ENCODE measurements around the gene FBN2. TPM values are rescaled to one million over a fixed set of nuclear protein-coding genes. Genes with fewer than 3 reads are reported as not detected.
"Not testable (repeated sequence)": the region's sequence is repeated elsewhere in the genome, so short reads cannot be mapped to it uniquely, and the experiment has no call there.

Gene FBN2
- total RNA-seq, 1 donor from 2014 or later = 1,151 TPM

DNA sequence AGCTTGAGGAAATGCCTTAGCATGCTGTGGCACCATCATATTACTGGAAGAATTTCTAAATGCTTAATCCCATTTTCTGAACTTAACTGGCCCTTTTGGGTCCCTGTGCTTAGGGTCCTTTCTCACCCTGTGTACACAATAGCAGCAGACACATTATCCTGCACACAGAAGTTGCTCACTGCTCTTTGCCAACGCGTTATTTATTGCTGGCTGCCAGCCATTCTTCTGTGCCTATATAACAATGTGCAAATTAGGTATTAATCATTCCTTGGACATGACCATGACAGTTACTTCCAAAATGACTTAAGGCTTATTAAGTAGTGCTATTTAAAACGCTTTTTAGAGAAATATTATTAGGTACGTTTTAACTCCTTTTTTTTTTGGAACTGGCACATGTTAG is 134.7 kb downstream of the FBN2 start:
- peaks cover 78% of the 10 kb centered on the region for H3K36me3 Mint-ChIP-seq (ENCODE audit: unreplicated experiment)
- H3K27me3 Mint-ChIP-seq (ENCODE audit: unreplicated experiment) = no peaks in the 10 kb centered on the region
- peak overlapping the region; percentile 6 for H3K27ac Mint-ChIP-seq (ENCODE audit: unreplicated experiment)
- TF ChIP-seq, protein P1, sequence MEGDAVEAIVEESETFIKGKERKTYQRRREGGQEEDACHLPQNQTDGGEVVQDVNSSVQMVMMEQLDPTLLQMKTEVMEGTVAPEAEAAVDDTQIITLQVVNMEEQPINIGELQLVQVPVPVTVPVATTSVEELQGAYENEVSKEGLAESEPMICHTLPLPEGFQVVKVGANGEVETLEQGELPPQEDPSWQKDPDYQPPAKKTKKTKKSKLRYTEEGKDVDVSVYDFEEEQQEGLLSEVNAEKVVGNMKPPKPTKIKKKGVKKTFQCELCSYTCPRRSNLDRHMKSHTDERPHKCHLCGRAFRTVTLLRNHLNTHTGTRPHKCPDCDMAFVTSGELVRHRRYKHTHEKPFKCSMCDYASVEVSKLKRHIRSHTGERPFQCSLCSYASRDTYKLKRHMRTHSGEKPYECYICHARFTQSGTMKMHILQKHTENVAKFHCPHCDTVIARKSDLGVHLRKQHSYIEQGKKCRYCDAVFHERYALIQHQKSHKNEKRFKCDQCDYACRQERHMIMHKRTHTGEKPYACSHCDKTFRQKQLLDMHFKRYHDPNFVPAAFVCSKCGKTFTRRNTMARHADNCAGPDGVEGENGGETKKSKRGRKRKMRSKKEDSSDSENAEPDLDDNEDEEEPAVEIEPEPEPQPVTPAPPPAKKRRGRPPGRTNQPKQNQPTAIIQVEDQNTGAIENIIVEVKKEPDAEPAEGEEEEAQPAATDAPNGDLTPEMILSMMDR (IDR thresholded peaks at IDR 0.05) = no peak
- H3K4me1 Mint-ChIP-seq (ENCODE audit: unreplicated experiment) = peaks cover 28% of the 10 kb centered on the region
- H3K4me3 Mint-ChIP-seq (ENCODE audit: unreplicated experiment) = no peak overlapping the region
- DNase-seq (ENCODE audit: extremely low spot score, unreplicated experiment) = no peak
- no peaks in the 10 kb centered on the region for H3K9me3 Mint-ChIP-seq (ENCODE audit: unreplicated experiment)

DNA sequence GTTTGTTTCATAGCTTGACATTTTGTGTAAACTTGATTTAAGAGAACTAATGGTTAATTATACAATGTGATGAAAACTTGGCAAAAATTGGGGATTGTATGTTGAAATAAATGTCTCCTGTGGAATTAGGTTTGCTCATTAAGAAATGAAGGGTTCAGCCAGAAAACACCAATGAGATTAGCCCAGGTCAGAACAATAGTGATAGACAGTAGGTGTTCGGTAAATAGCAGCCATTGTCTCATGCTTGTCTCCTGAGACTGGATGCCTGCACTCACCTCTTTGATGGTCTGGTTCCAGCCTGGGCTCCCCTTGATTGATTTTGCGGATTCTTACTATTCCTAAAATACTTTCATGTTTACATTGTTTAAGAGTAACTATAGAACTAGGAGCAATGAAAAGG is 135.5 kb downstream of the FBN2 start:
- Mint-ChIP-seq H3K9me3 (ENCODE audit: unreplicated experiment) (no peaks in the 10 kb centered on the region), H3K4me1 (ENCODE audit: unreplicated experiment) (peaks cover 24% of the 10 kb centered on the region), H3K4me3 (ENCODE audit: unreplicated experiment) (no peak overlapping the region), H3K27ac (ENCODE audit: unreplicated experiment) (peak overlapping the region; percentile 39), H3K27me3 (ENCODE audit: unreplicated experiment) (no peaks in the 10 kb centered on the region), H3K36me3 (ENCODE audit: unreplicated experiment) (peaks cover 79% of the 10 kb centered on the region)
- no peak for DNase-seq (ENCODE audit: extremely low spot score, unreplicated experiment)
- TF ChIP-seq, protein P1 (IDR thresholded peaks at IDR 0.05) = no peak

DNA sequence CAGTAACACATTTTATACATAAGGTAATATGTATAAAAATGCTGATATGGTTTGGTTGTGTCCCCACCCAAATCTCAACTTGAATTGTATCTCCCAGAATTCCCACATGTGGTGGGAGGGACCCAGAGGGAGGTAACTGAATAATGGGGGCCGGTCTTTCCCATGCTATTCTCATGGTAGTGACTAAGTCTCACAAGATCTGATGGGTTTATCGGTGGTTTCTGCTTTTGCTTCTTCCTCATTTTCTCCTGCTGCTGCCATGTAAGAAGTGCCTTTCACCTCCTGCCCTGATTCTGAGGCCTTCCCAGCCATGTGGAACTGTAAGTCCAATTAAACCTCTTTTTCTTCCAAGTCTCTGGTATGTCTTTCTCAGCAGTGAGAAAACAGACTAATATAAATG is 137.3 kb downstream of the FBN2 start:
- H3K27me3 Mint-ChIP-seq (ENCODE audit: unreplicated experiment); H3K9me3 Mint-ChIP-seq (ENCODE audit: unreplicated experiment); DNase-seq (ENCODE audit: extremely low spot score, unreplicated experiment); H3K4me3 Mint-ChIP-seq (ENCODE audit: unreplicated experiment): not testable (repeated sequence)
- H3K4me1 Mint-ChIP-seq (ENCODE audit: unreplicated experiment) = peaks cover 18% of the 10 kb centered on the region
- H3K36me3 Mint-ChIP-seq (ENCODE audit: unreplicated experiment) = peaks cover 81% of the 10 kb centered on the region
- H3K27ac Mint-ChIP-seq (ENCODE audit: unreplicated experiment) = peak overlapping the region; percentile 63

DNA sequence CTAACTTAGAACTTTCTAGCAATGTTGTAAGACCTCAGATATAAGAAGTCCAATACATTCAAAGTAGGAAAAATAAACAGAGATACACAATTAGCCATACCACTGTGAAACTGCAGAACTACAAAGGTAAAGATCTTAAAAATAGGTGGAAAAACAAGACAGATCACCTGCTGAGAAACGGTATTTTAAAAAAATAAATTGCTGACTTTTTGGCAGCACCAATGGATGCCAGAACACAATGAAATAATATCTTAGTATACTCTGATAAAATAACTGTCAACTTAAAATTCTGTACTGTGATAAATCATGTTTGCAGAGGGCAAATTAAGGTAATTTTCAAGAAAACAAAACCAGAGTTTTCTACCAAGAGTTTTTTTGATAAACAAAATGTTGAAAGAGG is 138.9 kb downstream of the FBN2 start:
- H3K4me1 Mint-ChIP-seq (ENCODE audit: unreplicated experiment) = peaks cover 14% of the 10 kb centered on the region

DNA sequence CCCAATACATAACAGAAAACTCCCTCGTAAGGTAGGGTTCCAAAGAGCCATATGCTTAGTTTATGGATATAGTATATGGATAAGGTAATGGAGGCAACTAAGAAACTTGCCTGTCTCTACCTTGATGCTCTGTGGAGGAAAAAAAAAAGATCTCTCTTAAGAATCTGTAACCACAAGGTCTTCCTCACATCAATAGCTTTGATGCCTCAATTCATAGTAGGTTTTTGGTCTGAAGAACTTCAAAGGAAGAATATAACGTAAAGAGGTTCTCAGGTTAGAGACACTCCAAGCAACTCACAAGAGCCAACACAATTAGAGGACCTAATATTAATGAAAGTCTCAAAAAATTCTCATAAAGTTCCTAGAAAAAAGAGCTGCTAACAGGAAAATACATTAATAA is 140.2 kb downstream of the FBN2 start:
- no peaks in the 10 kb centered on the region for H3K9me3 Mint-ChIP-seq (ENCODE audit: unreplicated experiment)
- peaks cover 77% of the 10 kb centered on the region for H3K36me3 Mint-ChIP-seq (ENCODE audit: unreplicated experiment)
- H3K27me3 Mint-ChIP-seq (ENCODE audit: unreplicated experiment) = no peaks in the 10 kb centered on the region
- H3K4me1 Mint-ChIP-seq (ENCODE audit: unreplicated experiment) = peaks cover 10% of the 10 kb centered on the region
- no peak overlapping the region for H3K27ac Mint-ChIP-seq (ENCODE audit: unreplicated experiment)
- H3K4me3 Mint-ChIP-seq (ENCODE audit: unreplicated experiment) = no peak overlapping the region
- TF ChIP-seq, protein P1 (IDR thresholded peaks at IDR 0.05) = no peak
- DNase-seq (ENCODE audit: extremely low spot score, unreplicated experiment) = no peak

More for the DNA sequence above, 138.9 kb downstream of the FBN2 start:
- TF ChIP-seq, protein P1 (IDR thresholded peaks at IDR 0.05) = no peak
- Mint-ChIP-seq H3K27ac (ENCODE audit: unreplicated experiment) (peak overlapping the region; percentile 42), H3K9me3 (ENCODE audit: unreplicated experiment) (no peaks in the 10 kb centered on the region), H3K27me3 (ENCODE audit: unreplicated experiment) (no peaks in the 10 kb centered on the region), H3K36me3 (ENCODE audit: unreplicated experiment) (peaks cover 83% of the 10 kb centered on the region), H3K4me3 (ENCODE audit: unreplicated experiment) (no peak overlapping the region)
- DNase-seq (ENCODE audit: extremely low spot score, unreplicated experiment) = no peak

DNA sequence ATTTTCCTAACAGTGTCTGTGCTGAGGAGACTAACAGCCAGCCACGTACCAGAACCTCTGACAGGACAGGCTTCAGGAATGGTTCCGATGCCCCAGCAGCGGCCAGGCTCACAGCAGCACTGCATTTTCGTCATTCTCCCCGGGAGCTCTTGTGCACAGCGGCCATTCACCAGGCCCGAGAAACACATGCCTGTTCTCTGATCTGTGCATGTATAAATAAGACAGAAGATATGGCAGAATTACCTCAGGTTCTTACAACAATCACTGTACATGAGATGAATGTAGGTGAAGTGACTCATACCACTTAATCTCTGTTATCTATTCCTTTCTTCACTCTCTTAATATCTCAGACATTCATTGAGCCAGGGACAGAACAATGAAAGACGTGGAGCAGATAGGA is 143.0 kb downstream of the FBN2 start:
- Mint-ChIP-seq H3K27ac (ENCODE audit: unreplicated experiment) (no peak overlapping the region), H3K36me3 (ENCODE audit: unreplicated experiment) (peaks cover 74% of the 10 kb centered on the region), H3K9me3 (ENCODE audit: unreplicated experiment) (no peaks in the 10 kb centered on the region), H3K4me1 (ENCODE audit: unreplicated experiment) (peaks cover 2% of the 10 kb centered on the region), H3K27me3 (ENCODE audit: unreplicated experiment) (no peaks in the 10 kb centered on the region), H3K4me3 (ENCODE audit: unreplicated experiment) (no peak overlapping the region)
- TF ChIP-seq, protein P1 (IDR thresholded peaks at IDR 0.05) = no peak
- DNase-seq (ENCODE audit: extremely low spot score, unreplicated experiment) = no peak
